ENCODE measurements around the gene FBXO34.
"Not testable (repeated sequence)": the region's sequence is repeated elsewhere in the genome, so short reads cannot be mapped to it uniquely, and the experiment has no call there.

The FBXO34 gene

DNA sequence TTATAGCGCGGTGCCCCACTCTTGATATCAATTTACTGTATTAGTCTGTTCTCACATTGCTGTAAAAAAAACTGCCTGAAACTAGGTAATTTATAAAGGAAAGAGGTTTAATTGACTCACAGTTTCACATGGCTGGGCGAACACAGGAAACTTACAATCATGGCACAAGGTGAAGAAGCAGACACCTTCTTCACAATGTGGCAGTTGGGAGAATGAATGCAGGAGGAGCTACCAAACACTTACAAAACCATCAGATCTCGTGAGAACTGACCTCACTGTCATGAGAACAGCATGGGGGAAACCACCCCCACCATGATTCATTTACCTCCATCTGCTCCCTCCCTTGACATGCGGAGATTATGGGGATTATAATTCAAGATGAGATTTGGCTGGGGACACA lies 42.3 kb downstream of the FBXO34 start:
- DNase-seq, result peak; percentile 22

DNA sequence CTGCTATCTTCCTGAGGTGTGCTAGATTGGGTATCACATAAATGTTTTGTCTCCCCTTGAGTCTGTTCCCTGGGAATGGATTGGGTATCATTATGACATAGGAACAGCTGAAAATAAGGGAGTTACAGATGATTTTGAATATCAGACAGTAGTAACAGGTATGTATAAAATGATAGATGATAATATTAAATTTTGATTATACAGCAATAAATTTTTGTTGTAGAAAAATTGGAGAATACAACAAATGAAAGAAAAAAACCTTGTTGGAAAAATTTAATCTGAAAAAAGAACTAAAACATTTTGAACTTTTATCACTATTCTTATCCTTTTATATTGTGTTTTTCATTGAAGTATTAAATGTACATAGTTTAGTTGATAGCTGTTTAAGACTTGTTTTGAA lies 43.2 kb downstream of the FBXO34 start:
- no peak for DNase-seq

DNA sequence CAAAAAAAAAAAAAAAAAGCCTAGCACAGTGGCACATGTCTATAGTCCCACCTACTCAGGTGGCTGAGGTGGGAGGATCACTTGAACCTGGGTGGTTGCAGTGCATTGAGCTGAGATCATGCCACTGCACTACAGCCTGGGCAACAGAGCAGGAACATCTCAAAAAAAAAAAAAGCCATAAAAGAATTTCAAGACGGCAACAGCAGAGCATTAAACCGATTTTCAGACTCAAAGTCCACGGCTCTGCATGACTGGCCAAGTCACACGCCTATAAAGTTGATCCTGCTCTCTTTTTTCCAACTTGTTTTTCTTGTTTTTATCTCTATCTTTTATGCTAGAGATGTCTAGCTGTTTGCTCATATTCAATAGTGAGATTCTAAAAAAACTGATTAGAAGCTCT lies 45.3 kb downstream of the FBXO34 start:
- DNase-seq, result no peak

DNA sequence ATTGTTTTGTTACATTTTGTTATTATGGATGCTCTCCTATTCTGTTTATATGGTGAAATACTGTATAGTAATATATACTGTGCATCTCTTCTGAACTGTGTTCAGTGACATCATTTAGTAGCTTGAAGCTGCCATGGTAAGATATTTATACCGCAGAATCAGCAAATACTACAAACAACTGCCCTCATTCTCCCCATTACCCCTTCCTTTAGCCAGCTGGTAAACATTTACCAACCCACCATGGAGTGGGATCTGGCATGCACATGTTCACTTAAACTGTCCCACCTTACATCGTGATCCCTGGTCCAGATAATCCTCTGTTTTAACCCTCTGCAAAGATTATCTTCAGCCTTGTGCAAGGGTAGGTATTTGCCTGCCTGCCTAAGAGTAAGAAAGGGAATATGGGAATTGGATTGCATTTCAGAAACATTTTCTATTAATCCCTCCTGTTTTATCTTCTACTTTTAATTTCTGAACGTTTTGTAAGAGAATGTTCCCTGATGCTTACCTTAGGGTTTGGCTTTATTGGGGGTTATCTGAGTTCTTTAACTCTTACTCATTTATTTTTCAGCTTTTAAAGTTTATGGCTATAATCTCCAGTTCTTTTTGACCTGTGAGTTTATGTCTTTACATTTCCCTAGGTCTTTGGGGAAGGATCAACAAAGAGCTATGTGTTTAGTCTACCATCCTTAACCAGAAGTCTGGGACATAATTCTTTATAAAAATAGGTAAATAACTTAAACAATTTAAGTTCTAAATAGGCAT lies 46.5 kb downstream of the FBXO34 start:
- no peak for DNase-seq

DNA sequence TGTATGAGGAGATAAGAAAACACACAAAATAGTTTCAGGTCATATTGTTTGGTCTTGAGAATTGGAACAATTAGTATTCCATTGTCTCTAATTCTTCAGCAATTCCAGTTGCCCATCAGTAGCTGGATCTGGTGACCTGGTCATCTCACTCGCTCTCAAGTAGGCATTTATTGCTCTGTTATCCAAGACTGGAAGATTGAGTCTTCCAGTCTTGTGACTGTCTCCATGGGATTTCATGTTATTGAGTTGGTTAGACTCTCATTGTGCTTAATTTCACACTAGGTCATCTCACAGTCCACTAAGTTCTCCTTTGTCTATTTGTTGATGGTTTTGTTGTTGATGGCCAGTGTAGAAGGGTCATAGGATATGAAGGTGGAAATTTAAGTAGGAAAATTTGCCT lies 47.5 kb downstream of the FBXO34 start:
- DNase-seq, result no peak

DNA sequence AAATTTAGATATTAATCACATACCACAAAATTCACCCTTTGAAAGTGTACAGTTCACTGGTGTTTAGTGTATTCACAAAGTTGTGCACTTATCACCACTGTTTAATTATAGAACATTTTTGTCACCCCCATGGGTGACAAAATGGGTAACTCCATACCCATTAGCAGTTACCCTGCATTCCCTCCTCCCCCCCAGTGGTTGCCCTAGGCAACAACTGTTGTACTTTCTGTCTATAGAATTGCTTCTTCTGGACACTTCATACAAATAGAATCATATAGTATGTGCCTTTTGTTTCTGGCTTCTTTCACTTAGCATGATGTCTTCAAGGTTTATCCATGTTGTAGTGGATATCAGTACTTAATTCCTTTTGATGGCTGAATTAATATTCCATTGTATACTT lies 52.7 kb downstream of the FBXO34 start:
- no peak for DNase-seq

DNA sequence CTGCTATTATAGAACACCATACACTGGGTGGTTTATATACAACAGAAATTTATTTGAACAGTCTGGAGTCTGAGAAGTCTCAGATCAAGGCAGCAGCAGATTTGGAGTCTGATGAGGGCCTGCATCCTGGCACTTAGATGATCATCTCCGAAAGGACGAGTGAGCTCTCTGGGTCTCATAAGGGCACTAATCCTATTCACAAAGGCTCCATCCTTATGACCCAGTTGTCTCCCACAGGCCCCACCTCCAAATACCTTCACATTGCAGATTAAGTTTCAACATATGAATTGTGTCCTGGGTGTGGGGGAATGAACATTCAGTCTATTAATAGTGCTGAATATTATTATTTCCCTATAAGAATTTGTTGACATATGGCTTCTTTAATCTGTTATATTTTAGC lies 53.6 kb downstream of the FBXO34 start:
- DNase-seq, result no peak

DNA sequence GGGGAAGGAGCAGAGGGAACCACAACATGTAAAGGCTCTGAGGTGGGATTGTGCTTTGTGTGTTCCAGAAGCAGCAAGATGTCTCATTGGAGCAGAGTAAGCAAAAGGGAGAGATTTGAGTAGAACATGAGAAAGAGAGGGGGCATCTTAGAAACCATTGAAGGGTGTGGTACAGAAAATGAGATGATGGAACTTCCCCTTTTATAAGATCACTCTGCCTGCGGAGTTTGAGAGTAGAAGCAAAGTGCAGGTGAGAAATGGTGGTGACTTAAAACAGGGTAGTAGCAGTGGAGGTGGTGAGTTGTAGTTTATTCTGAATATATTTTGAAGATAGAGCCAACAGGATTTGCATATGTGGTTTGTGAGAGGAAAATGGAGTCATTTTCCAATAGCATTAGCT lies 56.0 kb downstream of the FBXO34 start:
- DNase-seq, result no peak

DNA sequence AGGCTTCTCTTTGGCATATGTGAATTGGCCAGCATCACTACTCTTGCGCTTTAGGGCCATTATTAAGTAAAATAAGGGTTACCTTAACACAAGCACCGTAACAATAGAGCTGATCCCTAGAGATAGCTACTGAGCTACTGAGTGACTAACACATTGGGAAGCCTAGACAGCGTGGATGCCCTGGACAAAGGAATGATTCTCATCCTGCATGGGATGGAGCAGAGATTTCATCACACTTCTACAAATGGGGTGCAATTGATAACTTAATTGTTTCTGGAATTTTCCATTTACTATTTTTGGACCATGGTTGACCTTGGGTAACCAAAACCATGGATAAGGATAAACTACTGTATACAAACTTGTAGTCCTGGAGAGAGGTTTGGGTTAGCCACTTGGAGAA lies 57.1 kb downstream of the FBXO34 start:
- no peak for DNase-seq

DNA sequence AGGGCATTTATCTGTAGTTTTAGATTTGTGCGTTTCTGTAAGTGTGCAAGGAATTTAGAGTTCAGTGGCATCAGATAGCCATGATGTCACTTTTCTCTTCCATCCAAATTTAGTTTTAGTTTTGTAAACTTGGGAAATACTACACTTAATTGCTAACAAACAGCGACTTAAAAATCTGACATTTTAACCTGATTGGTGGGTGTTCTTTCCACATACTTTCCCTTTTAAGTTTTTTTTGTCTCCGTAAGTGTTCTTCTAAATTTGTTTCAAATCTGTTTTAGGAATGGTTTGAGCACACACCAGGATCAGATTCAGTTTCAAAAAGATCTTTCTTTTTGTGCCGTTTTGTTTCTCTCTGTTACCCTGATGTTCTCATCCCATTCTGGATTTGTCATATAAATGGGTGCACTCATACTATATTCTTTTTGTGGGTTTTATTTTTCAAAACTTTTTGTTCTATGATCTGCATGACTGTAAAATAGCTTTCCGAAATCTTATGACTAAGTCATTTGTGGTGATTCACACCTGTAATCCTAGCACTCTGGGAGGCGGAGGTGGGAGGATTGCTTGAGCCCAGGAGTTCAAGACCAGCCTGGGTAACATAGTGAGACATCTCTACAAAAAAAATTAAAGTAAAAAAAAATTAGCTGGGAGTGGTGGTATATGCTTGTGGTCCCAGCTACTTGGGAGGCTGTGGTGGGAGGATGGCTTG lies 58.9 kb downstream of the FBXO34 start:
- DNase-seq, result peak; percentile 69

DNA sequence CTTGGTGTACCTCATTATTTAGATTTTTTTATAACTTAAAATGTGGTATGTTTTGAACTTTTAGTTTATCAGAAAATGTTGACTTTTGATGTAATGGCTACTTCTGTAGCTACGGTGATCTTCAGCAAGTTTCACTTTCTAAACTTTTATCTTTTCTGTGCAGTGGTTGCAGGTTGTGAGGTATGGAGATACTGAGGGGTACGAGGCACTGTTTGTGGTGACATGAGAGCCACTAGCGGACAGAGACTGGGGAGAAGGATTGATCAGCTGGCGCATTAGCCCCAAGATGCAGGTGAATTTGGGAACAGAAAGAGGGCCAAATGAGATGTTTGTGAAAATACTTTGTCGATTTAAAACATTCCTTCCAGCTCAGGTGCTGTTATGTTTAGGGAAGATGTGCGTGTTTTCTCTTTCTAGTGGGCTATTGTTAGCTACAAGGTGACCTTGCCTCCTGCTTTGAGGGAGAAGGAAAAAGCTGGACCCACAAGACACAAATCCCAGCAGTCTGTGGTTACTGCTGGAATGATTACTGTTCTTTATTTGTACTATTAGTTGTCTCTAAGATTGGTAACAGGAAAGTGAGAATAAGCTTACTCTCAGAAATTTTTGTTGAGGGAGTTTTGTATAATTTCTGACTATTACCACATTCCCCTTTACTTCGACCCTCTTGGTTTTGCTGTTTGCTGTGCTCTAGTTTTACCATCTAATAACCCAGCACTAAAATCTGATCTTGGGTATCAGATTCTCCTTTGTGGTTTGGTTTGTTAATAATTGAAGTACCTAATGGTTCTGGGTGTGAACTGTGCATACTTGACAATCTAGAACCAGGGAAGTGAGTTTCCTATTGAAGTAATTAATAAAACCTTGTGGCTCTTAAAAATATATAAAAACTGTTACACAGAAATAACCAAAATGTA lies 61.7 kb downstream of the FBXO34 start:
- no peak for DNase-seq

DNA sequence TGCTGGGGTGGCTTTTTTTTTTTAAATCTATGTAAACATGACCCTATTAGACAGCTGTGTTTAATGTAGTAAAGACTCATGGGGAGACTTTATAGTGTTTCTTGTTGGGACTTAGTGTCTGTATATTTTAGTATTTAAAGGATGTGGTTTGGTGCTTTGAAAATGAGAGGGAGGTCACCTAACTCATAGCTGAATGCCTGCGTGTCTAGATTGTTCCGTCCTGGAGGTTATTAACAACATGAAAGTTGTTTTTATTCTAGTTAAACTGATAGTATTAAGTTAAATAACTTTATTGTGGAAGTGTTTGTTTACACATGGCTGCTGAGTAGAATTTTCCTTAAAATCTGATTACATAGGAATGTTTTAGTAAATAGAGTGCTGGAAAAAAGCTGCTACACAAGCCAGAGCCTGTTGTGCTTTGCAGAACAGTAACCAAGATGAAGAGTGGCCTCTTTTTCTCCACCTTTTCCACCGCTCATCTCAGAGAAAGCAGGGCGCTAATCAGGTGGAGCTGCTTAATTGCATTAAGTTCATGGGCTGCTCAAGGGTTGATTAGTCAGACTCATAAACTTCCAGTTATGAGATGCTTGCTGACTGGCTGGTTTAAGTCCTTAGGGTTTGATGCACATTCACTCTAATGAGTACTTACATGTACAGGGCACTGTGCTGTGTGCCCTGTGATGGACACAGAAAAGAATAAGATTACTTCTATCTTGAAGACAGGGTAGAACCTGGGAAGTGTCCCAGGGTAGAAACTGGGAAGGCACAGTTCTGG lies 62.7 kb downstream of the FBXO34 start:
- DNase-seq, result no peak

DNA sequence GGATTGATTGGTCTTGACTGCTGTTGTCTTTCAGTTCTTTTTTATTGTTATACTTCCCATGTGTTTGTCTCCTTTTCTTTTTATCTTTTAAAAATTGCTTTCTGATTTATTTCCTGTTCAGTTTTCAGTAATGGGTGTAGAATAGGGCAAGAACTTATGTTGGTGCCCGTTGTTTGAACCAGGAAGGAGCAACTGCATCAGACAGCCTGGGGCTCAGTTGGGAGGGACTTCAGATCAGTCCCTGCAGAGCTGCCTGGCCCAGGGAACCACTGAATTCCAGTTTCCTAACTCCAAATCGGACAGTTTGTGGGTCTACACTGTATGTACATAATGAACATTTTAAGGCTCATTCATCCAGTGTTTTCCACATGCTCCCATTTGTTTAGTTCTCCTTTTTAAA lies 64.9 kb downstream of the FBXO34 start:
- DNase-seq, result no peak

DNA sequence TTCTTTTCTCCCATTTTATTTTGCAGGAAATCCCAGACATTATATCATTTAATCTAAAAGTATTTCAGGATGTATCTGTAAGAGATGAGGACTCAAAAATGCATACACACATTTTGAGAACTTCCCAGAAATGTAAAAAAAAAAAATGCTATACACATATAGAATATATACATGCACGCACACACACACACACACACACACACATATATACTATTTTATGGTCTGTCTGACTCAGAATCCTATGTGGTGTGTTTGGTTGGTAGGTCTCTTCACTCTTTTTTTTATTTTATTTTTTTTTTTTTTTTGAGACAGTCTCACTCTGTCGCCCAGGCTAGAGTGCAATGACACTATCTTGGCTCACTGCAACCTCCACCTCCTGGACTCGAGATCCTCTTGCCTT lies 65.5 kb downstream of the FBXO34 start:
- no peak for DNase-seq

DNA sequence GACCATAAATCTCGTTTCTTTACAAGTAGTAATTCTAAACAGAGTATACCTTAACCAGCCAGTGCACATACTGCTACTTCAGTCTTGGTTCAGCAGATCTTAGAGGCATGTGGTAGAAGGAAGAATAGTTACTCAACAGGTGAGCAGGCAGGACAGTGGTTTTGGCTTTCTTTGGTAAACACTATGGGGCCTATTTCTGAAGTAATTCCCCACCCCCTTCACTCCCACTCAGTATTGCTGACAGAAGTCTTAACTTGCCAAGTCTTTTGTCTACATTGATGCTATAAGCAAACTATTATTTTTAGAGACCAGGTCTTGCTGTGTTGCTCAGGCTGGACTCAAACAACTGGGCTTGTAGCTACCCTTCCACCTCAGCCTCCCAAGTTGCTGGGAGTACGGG lies 68.5 kb downstream of the FBXO34 start:
- DNase-seq, result peak; percentile 66

DNA sequence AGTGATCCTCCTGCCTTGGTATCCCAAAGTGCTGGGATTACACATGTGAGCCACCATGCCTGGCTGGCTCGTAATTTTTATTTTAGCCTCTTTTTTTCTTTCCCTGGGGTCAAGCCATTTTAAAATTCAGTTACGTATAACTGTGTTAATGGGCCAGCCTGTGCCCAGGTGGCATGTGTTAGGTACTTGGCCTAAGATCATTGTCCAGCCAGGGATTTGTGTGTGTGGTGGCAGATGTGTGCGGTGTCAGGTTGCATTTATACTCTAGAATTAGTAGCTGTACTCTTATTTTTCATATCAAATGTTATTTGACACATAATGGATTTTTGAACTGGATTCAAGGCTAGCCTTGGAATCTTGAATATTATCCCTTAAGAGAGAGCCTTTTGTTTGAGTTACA lies 69.3 kb downstream of the FBXO34 start:
- no peak for DNase-seq

DNA sequence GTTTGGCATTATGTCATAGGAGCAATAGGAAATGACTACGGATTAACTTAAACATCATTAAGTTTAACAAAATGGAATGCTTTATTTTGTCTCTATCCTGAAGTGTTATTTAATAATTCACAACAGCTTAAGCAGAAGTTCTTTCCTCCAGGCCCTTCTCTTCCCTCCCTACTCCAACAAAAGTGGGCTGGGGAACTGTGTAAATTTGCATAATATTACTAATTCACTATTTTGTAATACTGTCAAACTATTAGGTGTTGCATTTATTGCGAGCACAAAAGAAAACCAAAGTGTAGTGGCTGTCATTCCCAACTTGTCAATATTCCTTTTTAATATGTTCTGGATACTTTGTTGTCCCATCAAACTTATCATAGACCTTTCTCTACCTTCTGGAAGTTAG lies 70.6 kb downstream of the FBXO34 start:
- no peak for DNase-seq

DNA sequence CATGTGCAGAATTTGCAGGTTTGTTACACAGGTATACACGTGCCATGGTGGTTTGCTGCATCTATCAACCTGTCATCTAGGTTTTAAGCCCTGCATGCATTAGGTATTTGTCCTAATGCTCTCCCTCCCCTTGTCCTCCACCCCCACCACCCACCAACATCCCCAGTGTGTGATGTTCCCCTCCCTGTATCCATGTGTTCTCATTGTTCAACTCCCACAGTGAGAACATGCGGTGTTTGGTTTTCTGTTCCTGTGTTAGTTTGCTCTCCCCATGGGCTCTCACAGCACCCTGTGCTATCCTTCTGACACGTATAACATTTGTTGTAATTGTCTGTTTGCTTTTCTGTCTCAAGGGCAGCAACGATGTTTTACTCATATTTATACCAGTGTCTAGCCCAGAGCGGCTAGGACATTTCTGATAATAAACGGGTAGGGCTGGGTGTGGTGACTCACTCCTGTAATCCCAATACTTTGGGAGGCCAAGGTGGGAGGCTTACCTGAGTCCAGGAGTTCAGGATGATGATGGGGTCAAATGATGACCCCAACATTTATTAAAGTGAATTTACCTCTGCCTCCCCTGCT lies 73.5 kb downstream of the FBXO34 start:
- DNase-seq, result not testable (repeated sequence)

DNA sequence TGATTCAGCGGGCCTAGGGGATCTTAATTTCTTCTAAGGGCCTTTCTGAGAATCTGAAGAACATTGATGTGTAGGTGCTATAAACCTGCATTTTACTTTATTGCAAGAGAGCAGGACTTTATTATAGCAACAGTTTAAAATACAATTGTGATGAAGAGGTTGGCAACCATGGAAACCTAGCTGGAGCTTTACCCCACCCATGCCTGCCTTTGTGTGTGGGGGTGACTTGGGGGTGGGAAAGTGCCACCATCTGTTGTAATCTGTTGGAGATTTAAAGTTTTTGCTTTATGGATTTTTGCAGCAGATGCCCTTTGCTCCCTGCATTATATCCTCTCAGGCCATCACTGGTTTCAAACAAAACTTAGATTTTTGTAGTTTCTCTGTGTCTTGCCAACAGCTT lies 75.8 kb downstream of the FBXO34 start:
- DNase-seq, result no peak

DNA sequence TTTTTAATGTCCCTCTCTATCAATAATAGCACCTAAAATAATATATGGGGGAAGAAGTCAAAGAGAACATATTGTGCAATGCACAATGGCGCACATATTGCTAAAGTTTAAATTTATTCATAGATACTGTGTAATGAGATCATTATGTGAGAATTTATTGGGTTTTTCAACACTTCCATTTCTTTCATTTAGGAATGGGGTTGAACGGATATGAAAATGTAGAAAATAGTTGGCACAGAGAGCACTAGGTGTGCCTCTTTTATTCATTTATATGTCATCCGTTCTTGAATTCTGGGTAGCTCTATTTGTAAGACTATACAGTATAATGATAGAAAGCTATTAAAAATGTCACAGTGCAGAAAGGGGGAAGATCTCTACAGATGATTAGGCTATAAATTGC lies 76.5 kb downstream of the FBXO34 start:
- no peak for DNase-seq

DNA sequence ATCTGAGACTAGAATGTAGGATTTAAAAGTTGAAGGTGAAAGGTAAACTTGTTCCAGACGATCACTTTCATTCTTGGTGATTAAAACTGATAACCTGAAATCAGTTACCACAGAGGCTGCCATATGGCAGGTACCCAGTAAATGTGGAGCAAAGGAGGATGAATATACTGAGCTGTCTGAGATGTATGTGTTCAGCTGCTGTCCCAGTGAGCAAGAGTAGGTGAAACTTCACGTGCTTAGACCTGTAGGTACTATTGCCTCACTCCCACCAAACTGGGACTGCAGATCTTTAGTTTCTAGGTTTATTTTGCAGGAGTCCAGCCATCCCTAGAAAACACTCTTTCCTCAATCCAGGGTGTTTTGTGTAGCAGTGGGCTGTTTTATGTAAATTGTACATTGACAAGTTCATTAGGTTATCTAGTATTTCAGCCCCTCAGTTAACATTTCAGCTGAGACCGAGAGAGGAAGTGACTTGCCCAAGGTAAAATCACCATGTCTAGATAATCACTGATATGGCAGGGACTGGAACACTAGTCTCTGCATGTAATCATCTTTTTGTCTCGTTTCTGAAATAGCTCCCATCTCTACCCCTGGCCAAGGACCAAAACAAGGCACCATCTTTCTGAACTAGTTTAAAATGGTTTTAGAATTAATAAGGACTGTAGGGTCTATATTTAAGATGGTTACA lies 77.7 kb downstream of the FBXO34 start:
- DNase-seq, result no peak

DNA sequence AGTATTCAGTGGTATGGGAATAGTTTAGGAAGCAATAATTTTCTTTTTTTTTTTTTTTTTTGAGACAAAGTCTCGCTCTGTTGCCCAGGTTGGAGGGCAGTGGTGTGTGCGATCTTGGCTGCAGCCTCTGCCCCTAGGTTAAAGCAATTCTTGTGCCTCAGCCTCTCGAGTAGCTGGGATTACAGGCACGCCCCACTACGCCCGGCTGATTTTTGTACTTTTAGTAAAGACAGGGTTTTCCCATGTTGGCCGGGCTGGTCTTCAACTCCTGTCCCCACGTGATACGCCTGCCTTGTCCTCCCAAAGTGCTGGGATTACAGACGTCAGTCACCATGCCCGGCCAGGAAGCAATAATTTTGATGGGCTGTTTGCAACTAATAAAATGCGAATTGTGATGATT lies 78.3 kb downstream of the FBXO34 start:
- no peak for DNase-seq
